Measurements from ENCODE around the gene HES7.

- TF ChIP-seq CTCF (IDR thresholded peaks at IDR 0.05; ENCODE audit: low read length) = no peak
- no peak for TF ChIP-seq EZH2phosphoT487 (IDR thresholded peaks at IDR 0.05; ENCODE audit: low read length)
Measured at GRCh38 chr17:8147805-8148404, 24.0 kb upstream of the HES7 start.

All from MM.1S (cell line).